Breast epithelium (tissue), 4 donors: ENCODE measurements around the gene PRH2. TPM values are rescaled to one million over a fixed set of nuclear protein-coding genes. Genes with fewer than 3 reads are reported as not detected.

Experiments
- DNase-seq, 2 donors: peaks; one replicate each; pipeline ENCODE4 v3.0.0-alpha.2; 2019; ENCODE audit warnings: low spot score in 2 of 2
- H3K27ac ChIP-seq, 2 donors: fragments of 200-600 bp; sonication (generic) in 1 of 2; one replicate each; pipeline ENCODE4 v1.5.1; 2016 to 2019; ENCODE audit warnings: mild to moderate bottlenecking in 1 of 2
- H3K27me3 ChIP-seq, 2 donors: fragments of 200-600 bp; sonication (generic) in 1 of 2; one replicate each; pipeline versions ENCODE4 v1.5.1 to v1.6.0; 2017 to 2019; ENCODE audit warnings: control low read depth in 1 of 2, mild to moderate bottlenecking in 1 of 2
- H3K36me3 ChIP-seq: fragments of 200-600 bp; one replicate; pipeline ENCODE4 v1.5.1; 2019
- H3K4me1 ChIP-seq, 2 donors: fragments of 200-600 bp; sonication (generic); one replicate each; pipeline ENCODE4 v1.5.1; 2016 to 2019; ENCODE audit warnings: control low read depth in 1 of 2
- H3K4me3 ChIP-seq, 3 donors: fragments of 200-600 bp; sonication (generic); 1 replicate in 2 of 3; 2 replicates in 1 of 3; pipeline ENCODE4 v1.5.1; 2016 to 2019; ENCODE audit warnings: mild to moderate bottlenecking in 3 of 3, moderate library complexity in 2 of 3
- H3K9me3 ChIP-seq, 2 donors: fragments of 200-600 bp; sonication (generic) in 1 of 2; one replicate each; pipeline ENCODE4 v1.5.1; 2016 to 2019; ENCODE audit warnings: control low read depth in 1 of 2
- POLR2A ChIP-seq: fragments of 450-650 bp; IDR thresholded peaks from one replicate; pipeline ENCODE4 v1.6.1; 2016; ENCODE audit warnings: antibody characterized with exemption, mild to moderate bottlenecking, moderate library complexity
- POLR2AphosphoS5 ChIP-seq, 3 donors: sonication (generic); formaldehyde crosslinking; IDR thresholded peaks; one replicate each; pipeline ENCODE4 v1.6.1; 2017; ENCODE audit warnings: antibody characterized with exemption in 3 of 3
- intact Hi-C: fragments of 100-400 bp; cut with DNase I; formaldehyde crosslinking; loops from one replicate; pipeline ENCODE4 v1.15.1; 2023; ENCODE audit warnings: low total_unique reads
- total RNA-seq, 3 donors: library from RNA; depleted of rRNA; stranded (reverse); fragments of >200 nt; gene quantifications; one replicate each; pipeline ENCODE4 v1.1.0, GENCODE V29; 2016
- TF ChIP-seq, protein P1 (sequence below), 3 donors: fragments of 450-650 bp; IDR thresholded peaks; one replicate each; pipeline ENCODE4 v1.5.1; 2016 to 2017; ENCODE audit warnings: antibody characterized with exemption in 3 of 3, mild to moderate bottlenecking in 3 of 3, moderate library complexity in 3 of 3

PRH2 gene
- total RNA-seq, 3 donors from 2014 or later = not detected

DNA sequence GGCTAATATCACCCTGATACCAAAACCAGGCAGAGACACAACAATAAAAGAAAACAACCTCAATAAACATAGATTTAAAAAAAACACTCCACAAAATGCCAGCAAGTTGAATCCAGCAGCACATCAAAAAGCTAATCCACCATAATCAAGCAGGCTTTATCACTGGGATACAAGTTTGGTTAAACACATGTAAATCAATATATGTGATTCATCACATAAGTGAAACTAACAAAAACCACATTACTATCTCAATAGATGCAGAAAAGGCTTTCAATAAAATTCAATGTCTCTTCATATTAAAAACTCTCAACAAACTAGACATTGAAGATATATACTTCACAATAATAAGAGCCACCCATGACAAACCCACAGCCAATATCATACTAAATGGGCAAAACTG, 27.0 kb downstream of the PRH2 start:
- no peak overlapping the region for H3K4me3 ChIP-seq
- H3K27me3 ChIP-seq = no peaks in the 10 kb centered on the region
- DNase-seq = no peak
- no peak overlapping the region for H3K27ac ChIP-seq
- H3K9me3 ChIP-seq = peaks cover 0 to 10% of the 10 kb centered on the region in 2 donors
- TF ChIP-seq, protein P1, sequence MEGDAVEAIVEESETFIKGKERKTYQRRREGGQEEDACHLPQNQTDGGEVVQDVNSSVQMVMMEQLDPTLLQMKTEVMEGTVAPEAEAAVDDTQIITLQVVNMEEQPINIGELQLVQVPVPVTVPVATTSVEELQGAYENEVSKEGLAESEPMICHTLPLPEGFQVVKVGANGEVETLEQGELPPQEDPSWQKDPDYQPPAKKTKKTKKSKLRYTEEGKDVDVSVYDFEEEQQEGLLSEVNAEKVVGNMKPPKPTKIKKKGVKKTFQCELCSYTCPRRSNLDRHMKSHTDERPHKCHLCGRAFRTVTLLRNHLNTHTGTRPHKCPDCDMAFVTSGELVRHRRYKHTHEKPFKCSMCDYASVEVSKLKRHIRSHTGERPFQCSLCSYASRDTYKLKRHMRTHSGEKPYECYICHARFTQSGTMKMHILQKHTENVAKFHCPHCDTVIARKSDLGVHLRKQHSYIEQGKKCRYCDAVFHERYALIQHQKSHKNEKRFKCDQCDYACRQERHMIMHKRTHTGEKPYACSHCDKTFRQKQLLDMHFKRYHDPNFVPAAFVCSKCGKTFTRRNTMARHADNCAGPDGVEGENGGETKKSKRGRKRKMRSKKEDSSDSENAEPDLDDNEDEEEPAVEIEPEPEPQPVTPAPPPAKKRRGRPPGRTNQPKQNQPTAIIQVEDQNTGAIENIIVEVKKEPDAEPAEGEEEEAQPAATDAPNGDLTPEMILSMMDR (IDR thresholded peaks at IDR 0.05) = no peak
- TF ChIP-seq POLR2AphosphoS5 (IDR thresholded peaks at IDR 0.05) = no peak
- no peak for TF ChIP-seq POLR2A
- no peaks in the 10 kb centered on the region for H3K4me1 ChIP-seq
- H3K36me3 ChIP-seq = no peaks in the 10 kb centered on the region
- intact Hi-C loops = no loop called here

DNA sequence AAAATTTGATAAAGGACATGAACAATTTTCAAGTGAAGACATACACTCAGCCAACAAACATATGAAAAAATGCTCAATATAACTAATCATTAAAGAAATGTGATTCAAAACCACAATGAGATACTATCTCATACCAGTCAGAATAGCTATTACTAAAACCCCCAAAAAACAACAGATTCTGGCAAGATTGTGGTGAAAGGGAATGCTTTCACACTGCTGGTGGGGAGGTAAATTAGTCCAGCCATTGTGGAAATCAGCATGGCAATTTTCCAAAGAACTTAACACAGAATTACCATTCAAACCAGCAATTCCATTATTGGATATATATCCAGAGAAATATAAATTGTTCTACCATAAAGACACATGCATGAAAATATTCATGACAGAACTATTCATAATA, 28.7 kb downstream of the PRH2 start:
- H3K27me3 ChIP-seq = no peaks in the 10 kb centered on the region
- no peak overlapping the region for H3K4me3 ChIP-seq
- no peaks in the 10 kb centered on the region for H3K4me1 ChIP-seq
- TF ChIP-seq, protein P1 (IDR thresholded peaks at IDR 0.05) = no peak
- TF ChIP-seq POLR2AphosphoS5 (IDR thresholded peaks at IDR 0.05) (no peak), POLR2A (no peak)
- DNase-seq = no peak
- intact Hi-C loops = no loop called here
- H3K27ac ChIP-seq = no peak overlapping the region
- H3K9me3 ChIP-seq = peaks cover 0 to 10% of the 10 kb centered on the region in 2 donors
- H3K36me3 ChIP-seq = no peaks in the 10 kb centered on the region

- intact Hi-C loops = no loop called here
- no peak overlapping the region for H3K27ac ChIP-seq
- TF ChIP-seq, protein P1 (IDR thresholded peaks at IDR 0.05) = no peak
- no peak for TF ChIP-seq POLR2AphosphoS5 (IDR thresholded peaks at IDR 0.05)
- TF ChIP-seq POLR2A = no peak
- H3K27me3 ChIP-seq = no peaks in the 10 kb centered on the region
- peaks cover 0 to 10% of the 10 kb centered on the region in 2 donors for H3K9me3 ChIP-seq
- H3K4me1 ChIP-seq = no peaks in the 10 kb centered on the region
- DNase-seq = no peak
- H3K4me3 ChIP-seq = no peak overlapping the region
- no peaks in the 10 kb centered on the region for H3K36me3 ChIP-seq
These were observed 30.8 kb downstream of the PRH2 start for GRCh38 chr12:10959804-10960203.

DNA sequence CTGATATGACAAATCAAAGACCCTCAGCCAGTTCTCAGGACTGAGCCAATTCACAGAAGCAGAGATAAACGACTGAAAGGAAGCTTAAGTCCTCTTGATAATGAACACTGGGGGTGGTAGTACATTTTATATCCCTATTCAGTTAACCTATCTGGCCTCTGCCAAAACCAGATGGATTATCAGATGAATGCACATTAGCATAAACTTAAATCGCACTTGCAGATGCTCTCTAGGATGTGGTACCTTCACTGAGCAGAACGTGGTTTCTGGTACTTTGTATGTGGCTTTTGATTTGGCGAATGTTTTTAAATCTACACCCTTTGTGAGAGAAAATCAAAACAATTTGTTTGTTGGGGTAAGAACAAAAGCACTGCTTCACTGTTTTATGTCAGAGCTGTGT, 31.2 kb downstream of the PRH2 start:
- intact Hi-C loops = no loop called here
- TF ChIP-seq POLR2A (no peak), POLR2AphosphoS5 (IDR thresholded peaks at IDR 0.05) (no peak)
- TF ChIP-seq, protein P1 (IDR thresholded peaks at IDR 0.05) = no peak
- Histone ChIP-seq H3K4me1 (no peaks in the 10 kb centered on the region), H3K27me3 (no peaks in the 10 kb centered on the region), H3K36me3 (no peaks in the 10 kb centered on the region), H3K4me3 (no peak overlapping the region), H3K9me3 (peaks cover 0 to 10% of the 10 kb centered on the region in 2 donors), H3K27ac (no peak overlapping the region)
- no peak for DNase-seq

DNA sequence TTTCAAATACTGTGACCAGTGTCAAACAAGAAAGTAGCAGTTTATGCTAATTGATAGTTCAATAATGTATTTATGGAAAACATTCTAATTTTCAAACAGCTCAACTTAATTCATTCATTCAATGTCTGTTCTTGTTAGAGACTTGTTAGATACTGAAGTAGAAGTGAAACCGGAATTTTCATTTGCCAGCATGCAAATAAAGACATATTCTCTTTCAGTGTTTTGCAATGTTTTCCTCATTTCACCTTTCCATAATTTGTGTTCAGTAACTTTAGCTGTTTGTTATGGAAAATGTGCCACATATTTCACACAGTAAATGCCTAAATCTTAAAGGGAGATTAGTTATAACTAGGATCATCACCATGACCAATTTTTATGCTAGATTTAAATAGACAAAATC, 36.4 kb downstream of the PRH2 start:
- DNase-seq = no peak
- TF ChIP-seq, protein P1 (IDR thresholded peaks at IDR 0.05) = no peak
- TF ChIP-seq POLR2A (no peak), POLR2AphosphoS5 (IDR thresholded peaks at IDR 0.05) (no peak)
- no peaks in the 10 kb centered on the region for H3K9me3 ChIP-seq
- H3K36me3 ChIP-seq = no peaks in the 10 kb centered on the region
- H3K4me1 ChIP-seq = no peaks in the 10 kb centered on the region
- intact Hi-C loops = no loop called here
- no peaks in the 10 kb centered on the region for H3K27me3 ChIP-seq
- no peak overlapping the region for H3K27ac ChIP-seq
- H3K4me3 ChIP-seq = no peak overlapping the region
